Naive thymus-derived CD4-positive, alpha-beta T cell (primary cell): ENCODE results near the gene PAQR7. TPM values are rescaled to one million over a fixed set of nuclear protein-coding genes. Genes with fewer than 3 reads are reported as not detected.

Experiments used
- ATAC-seq: fragments of 150-1000 bp; cut with Tn5 transposase; 2 replicates; pipeline ENCODE4 v1.10.0; 2021; ENCODE audit warnings: mild to moderate bottlenecking, moderate library complexity
- CTCF ChIA-PET: fragments of 350-600 bp; sonication (Branson Sonifier 250); formaldehyde crosslinking; loops from one replicate; lab custom pipeline; 2021; ENCODE audit warnings: antibody characterized with exemption; lab: Charles Lee
- POLR2A ChIA-PET: fragments of 350-600 bp; sonication (Branson Sonifier 250); formaldehyde crosslinking; loops from one replicate; lab custom pipeline; 2021; ENCODE audit warnings: antibody characterized with exemption, inconsistent platforms; lab: Charles Lee
- DNase-seq, 9 donors: peaks; one replicate each; pipeline versions ENCODE4 v3.0.0 to v3.0.0-alpha.2; 2020 to 2022; ENCODE audit warnings: mixed read lengths in 1 of 9
- H3K27ac ChIP-seq: one replicate; pipeline ENCODE4 v1.7.0; 2013; ENCODE audit warnings: mild to moderate bottlenecking, low read depth, low read length, moderate library complexity
- H3K27me3 ChIP-seq, 2 donors: one replicate each; pipeline ENCODE4 v1.7.0; 2013; ENCODE audit warnings: low read length in 2 of 2, mild to moderate bottlenecking in 2 of 2, moderate library complexity in 2 of 2; ENCODE audit not compliant: control insufficient read depth in 2 of 2, insufficient read depth in 2 of 2
- H3K36me3 ChIP-seq, 3 experiments: 1 replicate in 2 of 3; 2 replicates in 1 of 3; pipeline ENCODE4 v1.7.0; 2013; ENCODE audit warnings: low read length in 3 of 3, mild to moderate bottlenecking in 3 of 3, moderate library complexity in 1 of 3; ENCODE audit not compliant: insufficient read depth in 3 of 3, control insufficient read depth in 2 of 3
- H3K4me1 ChIP-seq, 2 donors: one replicate each; pipeline ENCODE4 v1.7.0; 2013; ENCODE audit warnings: low read length in 2 of 2, mild to moderate bottlenecking in 2 of 2, moderate library complexity in 1 of 2; ENCODE audit not compliant: control insufficient read depth in 2 of 2, insufficient read depth in 2 of 2
- H3K4me3 ChIP-seq: 2 replicates; pipeline ENCODE4 v1.7.0; 2013; ENCODE audit warnings: mild to moderate bottlenecking, low read length
- H3K9me3 ChIP-seq, 3 experiments: 1 replicate in 2 of 3; 2 replicates in 1 of 3; pipeline ENCODE4 v1.7.0; 2013; ENCODE audit warnings: low read length in 3 of 3; ENCODE audit not compliant: control insufficient read depth in 2 of 3
- H3K27ac Mint-ChIP-seq, 9 donors: one replicate each; pipeline ENCODE4 v1.8.0; 2020 to 2022; ENCODE audit warnings: mixed read lengths in 9 of 9, mild to moderate bottlenecking in 8 of 9, moderate library complexity in 5 of 9, inconsistent platforms in 2 of 9
- H3K27me3 Mint-ChIP-seq, 5 donors: one replicate each; pipeline ENCODE4 v1.8.0; 2021 to 2022; ENCODE audit warnings: mixed read lengths in 5 of 5, mild to moderate bottlenecking in 1 of 5
- H3K36me3 Mint-ChIP-seq, 5 donors: one replicate each; pipeline ENCODE4 v1.8.0; 2020 to 2022; ENCODE audit warnings: mixed read lengths in 5 of 5, mild to moderate bottlenecking in 3 of 5, inconsistent platforms in 1 of 5
- H3K4me1 Mint-ChIP-seq, 7 donors: one replicate each; pipeline ENCODE4 v1.8.0; 2020 to 2022; ENCODE audit warnings: mixed read lengths in 7 of 7, mild to moderate bottlenecking in 3 of 7, inconsistent platforms in 1 of 7
- H3K4me3 Mint-ChIP-seq, 10 donors: one replicate each; pipeline ENCODE4 v1.8.0; 2020 to 2022; ENCODE audit warnings: mild to moderate bottlenecking in 10 of 10, mixed read lengths in 10 of 10, moderate library complexity in 6 of 10, inconsistent platforms in 2 of 10
- H3K9me3 Mint-ChIP-seq, 11 donors: one replicate each; pipeline ENCODE4 v1.8.0; 2020 to 2022; ENCODE audit warnings: mixed read lengths in 11 of 11, mild to moderate bottlenecking in 4 of 11, inconsistent platforms in 1 of 11, moderate library complexity in 1 of 11
- intact Hi-C, 2 donors: fragments of 100-400 bp; cut with micrococcal nuclease; formaldehyde crosslinking; loops; one replicate each; pipeline ENCODE4 v1.15.1; 2023
- polyA plus RNA-seq, 2 donors: library from polyadenylated mRNA; unstranded; fragments of 300-500 nt; fragmentation: Illumina TruSeq; gene quantifications; one replicate each; pipeline ENCODE4 v1.2.3, GENCODE V29; 2021
- total RNA-seq, 6 experiments: library from RNA in 5 of 6; stranded (reverse) in 5 of 6; gene quantifications; 1 replicate in 5 of 6; 2 replicates in 1 of 6; pipeline ENCODE4 v1.2.3 and lab custom pipeline; 2021 to 2026

PAQR7 gene
- total and polyA plus RNA-seq, 7 experiments from 2014 or later: 0.21 to 6.0 (median 4.0) TPM

GRCh38 chr1:25870614-25871013 is 4.9 kb downstream of the PAQR7 start:
- H3K4me3 ChIP-seq: no peak overlapping the region
- H3K36me3 ChIP-seq: no peaks in the 10 kb centered on the region
- ChIA-PET CTCF (interaction anchor here (0.7 kb wide), 1 partner anchor 30 kb away, joined by 3 read pairs; no protein-coding TSS in a partner anchor), POLR2A (interaction anchor here (0.8 to 1.8 kb wide), 2 partner anchors 11 to 51 kb away, joined by 4 to 5 read pairs; partner anchors contain the start of genes AUNIP and MTFR1L)
- peaks cover 0 to 11% (median 5%) of the 10 kb centered on the region in 7 donors for H3K4me1 Mint-ChIP-seq
- ATAC-seq: no peak
- peaks cover 0 to 4% (median 0%) of the 10 kb centered on the region in 5 donors for H3K27me3 Mint-ChIP-seq
- no peak overlapping the region for H3K27ac ChIP-seq
- peak overlapping the region in 1 of 9 donors; percentile 20 for H3K27ac Mint-ChIP-seq
- no peaks in the 10 kb centered on the region for H3K9me3 ChIP-seq
- no peak for DNase-seq
- H3K4me1 ChIP-seq: peaks cover 9 to 11% of the 10 kb centered on the region in 2 donors
- intact Hi-C loops: no loop called here
- no peaks in the 10 kb centered on the region for H3K9me3 Mint-ChIP-seq
- H3K27me3 ChIP-seq: no peaks in the 10 kb centered on the region
- no peak overlapping the region for H3K4me3 Mint-ChIP-seq
- H3K36me3 Mint-ChIP-seq: no peaks in the 10 kb centered on the region

- POLR2A ChIA-PET: interaction anchor here (0.8 to 1.8 kb wide), 2 partner anchors 10 to 51 kb away, joined by 4 to 5 read pairs; partner anchors contain the start of genes AUNIP and MTFR1L
- no peak for ATAC-seq
- intact Hi-C loops: no loop called here
Observed at GRCh38 chr1:25869909-25870606, 5.5 kb downstream of the PAQR7 start.

GRCh38 chr1:25867210-25867991 is 8.1 kb downstream of the PAQR7 start:
- Histone ChIP-seq H3K27ac (no peak overlapping the region), H3K27me3 (no peaks in the 10 kb centered on the region), H3K9me3 (no peaks in the 10 kb centered on the region), H3K4me3 (no peak overlapping the region), H3K4me1 (no peaks in the 10 kb centered on the region), H3K36me3 (no peaks in the 10 kb centered on the region)
- intact Hi-C loops: no loop called here
- DNase-seq (no peak), ATAC-seq (no peak)
- CTCF ChIA-PET: no interaction called here
- no peaks in the 10 kb centered on the region for H3K9me3 Mint-ChIP-seq
- H3K36me3 Mint-ChIP-seq: peaks cover 0 to 9% (median 0%) of the 10 kb centered on the region in 5 donors
- no peak overlapping the region for H3K4me3 Mint-ChIP-seq
- no peak overlapping the region for H3K27ac Mint-ChIP-seq
- POLR2A ChIA-PET: no interaction called here
- peaks cover 0 to 8% (median 0%) of the 10 kb centered on the region in 7 donors for H3K4me1 Mint-ChIP-seq
- no peaks in the 10 kb centered on the region for H3K27me3 Mint-ChIP-seq

More at GRCh38 chr1:25869909-25870606, 5.5 kb downstream of the PAQR7 start:
- Mint-ChIP-seq H3K27ac (peak overlapping the region in 1 of 9 donors; percentile 20), H3K27me3 (peaks cover 0 to 4% (median 0%) of the 10 kb centered on the region in 5 donors), H3K9me3 (no peaks in the 10 kb centered on the region), H3K4me3 (no peak overlapping the region), H3K36me3 (no peaks in the 10 kb centered on the region), H3K4me1 (peaks cover 0 to 11% (median 4%) of the 10 kb centered on the region in 7 donors)
- no peak for DNase-seq
- Histone ChIP-seq H3K4me1 (peaks cover 9 to 11% of the 10 kb centered on the region in 2 donors), H3K36me3 (no peaks in the 10 kb centered on the region), H3K4me3 (no peak overlapping the region), H3K27ac (no peak overlapping the region), H3K9me3 (no peaks in the 10 kb centered on the region), H3K27me3 (no peaks in the 10 kb centered on the region)
- CTCF ChIA-PET: no interaction called here

- Mint-ChIP-seq H3K9me3 (no peaks in the 10 kb centered on the region), H3K36me3 (peaks cover 0 to 9% (median 0%) of the 10 kb centered on the region in 5 donors), H3K27ac (peak overlapping the region in 1 of 9 donors; percentile 78), H3K27me3 (no peaks in the 10 kb centered on the region), H3K4me1 (peaks cover 0 to 8% (median 4%) of the 10 kb centered on the region in 7 donors), H3K4me3 (no peak overlapping the region)
- no peaks in the 10 kb centered on the region for H3K9me3 ChIP-seq
- intact Hi-C loops: no loop called here
- no peaks in the 10 kb centered on the region for H3K27me3 ChIP-seq
- ChIA-PET POLR2A (interaction anchor here (0.6 kb wide), 1 partner anchor 752 kb away, joined by 4 read pairs; no protein-coding TSS in a partner anchor), CTCF (no interaction called here)
- DNase-seq (no peak), ATAC-seq (no peak)
- H3K4me3 ChIP-seq: no peak overlapping the region
- H3K27ac ChIP-seq: no peak overlapping the region
- H3K4me1 ChIP-seq: no peaks in the 10 kb centered on the region
- no peaks in the 10 kb centered on the region for H3K36me3 ChIP-seq
Observed at GRCh38 chr1:25866288-25866687, 9.2 kb downstream of the PAQR7 start.

GRCh38 chr1:25864434-25864833 is 11.1 kb downstream of the PAQR7 start:
- ChIA-PET POLR2A (interaction anchor here (0.6 to 1.2 kb wide), 2 partner anchors 14 to 130 kb away, joined by 3 read pairs; no protein-coding TSS in a partner anchor), CTCF (interaction anchor here (0.9 to 1.1 kb wide), 2 partner anchors 29 to 291 kb away, joined by 3 read pairs; no protein-coding TSS in a partner anchor)
- H3K27me3 Mint-ChIP-seq: no peaks in the 10 kb centered on the region
- ATAC-seq (no peak), DNase-seq (no peak)
- H3K9me3 Mint-ChIP-seq: no peaks in the 10 kb centered on the region
- no peaks in the 10 kb centered on the region for H3K36me3 ChIP-seq
- H3K4me1 ChIP-seq: peaks cover 3 to 4% of the 10 kb centered on the region in 2 donors
- H3K27ac ChIP-seq: no peak overlapping the region
- H3K36me3 Mint-ChIP-seq: peaks cover 0 to 9% (median 0%) of the 10 kb centered on the region in 5 donors
- no peak overlapping the region for H3K27ac Mint-ChIP-seq
- intact Hi-C loops: no loop called here
- H3K9me3 ChIP-seq: no peaks in the 10 kb centered on the region
- peaks cover 0 to 17% (median 12%) of the 10 kb centered on the region in 7 donors for H3K4me1 Mint-ChIP-seq
- H3K27me3 ChIP-seq: no peaks in the 10 kb centered on the region
- no peak overlapping the region for H3K4me3 Mint-ChIP-seq
- no peak overlapping the region for H3K4me3 ChIP-seq

GRCh38 chr1:25863486-25864262 is 11.8 kb downstream of the PAQR7 start:
- DNase-seq (no peak), ATAC-seq (no peak)
- H3K4me1 ChIP-seq: peaks cover 8 to 9% of the 10 kb centered on the region in 2 donors
- Mint-ChIP-seq H3K9me3 (no peaks in the 10 kb centered on the region), H3K36me3 (peaks cover 0 to 9% (median 0%) of the 10 kb centered on the region in 5 donors), H3K4me1 (peaks cover 0 to 25% (median 18%) of the 10 kb centered on the region in 7 donors), H3K4me3 (no peak overlapping the region), H3K27ac (peak overlapping the region in 1 of 9 donors; percentile 67), H3K27me3 (no peaks in the 10 kb centered on the region)
- no peaks in the 10 kb centered on the region for H3K9me3 ChIP-seq
- intact Hi-C loops: no loop called here
- CTCF ChIA-PET: interaction anchor here (0.6 to 1.1 kb wide), 3 partner anchors 27 to 291 kb away, joined by 3 read pairs; partner anchors contain the start of gene PAFAH2
- no peaks in the 10 kb centered on the region for H3K36me3 ChIP-seq
- no peak overlapping the region for H3K27ac ChIP-seq
- no peak overlapping the region for H3K4me3 ChIP-seq
- H3K27me3 ChIP-seq: no peaks in the 10 kb centered on the region
- POLR2A ChIA-PET: interaction anchor here (0.6 kb wide), 1 partner anchor 131 kb away, joined by 3 read pairs; no protein-coding TSS in a partner anchor
